ENCODE data around the gene NPAS2. TPM values are rescaled to one million over a fixed set of nuclear protein-coding genes. Genes with fewer than 3 reads are reported as not detected.

Gene NPAS2
- total RNA-seq, 2 donors from 2014 or later, result 24.2 to 45.8 TPM

GRCh38 chr2:100945930-100946607 lies 126.1 kb downstream of the NPAS2 start:
- Histone ChIP-seq H3K9me3 (no peaks in the 10 kb centered on the region), H3K36me3 (no peaks in the 10 kb centered on the region), H3K4me1 (replicated peaks) (no peaks in the 10 kb centered on the region), H3K27ac (no peak overlapping the region), H3K27me3 (replicated peaks; ENCODE audit: insufficient read depth) (no peaks in the 10 kb centered on the region), H3K4me3 (no peak overlapping the region)
- intact Hi-C loops (cut with DNase I), result no loop called here
- DNase-seq (ENCODE audit: low spot score), result no peak
- WGBS, result 76% methylated on average over 8 of the region's 8 CpGs
- TF ChIP-seq POLR2A (IDR thresholded peaks at IDR 0.05), result no peak
- no peak for TF ChIP-seq CTCF (IDR thresholded peaks at IDR 0.05)
- TF ChIP-seq POLR2AphosphoS5 (IDR thresholded peaks at IDR 0.05), result no peak

- Histone ChIP-seq H3K4me1 (replicated peaks) (no peaks in the 10 kb centered on the region), H3K27me3 (replicated peaks; ENCODE audit: insufficient read depth) (no peaks in the 10 kb centered on the region), H3K4me3 (no peak overlapping the region), H3K27ac (no peak overlapping the region), H3K36me3 (no peaks in the 10 kb centered on the region), H3K9me3 (no peaks in the 10 kb centered on the region)
- intact Hi-C loops (cut with DNase I), result no loop called here
- no peak for DNase-seq (ENCODE audit: low spot score)
- TF ChIP-seq CTCF (IDR thresholded peaks at IDR 0.05), result no peak
- no peak for TF ChIP-seq POLR2A (IDR thresholded peaks at IDR 0.05)
- no peak for TF ChIP-seq POLR2AphosphoS5 (IDR thresholded peaks at IDR 0.05)
- WGBS, result 81% methylated on average over 16 of the region's 16 CpGs
Observed at GRCh38 chr2:100948942-100949811, 129.2 kb downstream of the NPAS2 start.

GRCh38 chr2:100952512-100952911 lies 132.6 kb downstream of the NPAS2 start:
- TF ChIP-seq POLR2A (IDR thresholded peaks at IDR 0.05) (no peak), POLR2AphosphoS5 (IDR thresholded peaks at IDR 0.05) (no peak), CTCF (IDR thresholded peaks at IDR 0.05) (no peak)
- no peak for DNase-seq (ENCODE audit: low spot score)
- H3K27ac ChIP-seq, result no peak overlapping the region
- intact Hi-C loops (cut with DNase I), result no loop called here
- no peaks in the 10 kb centered on the region for H3K9me3 ChIP-seq
- no peak overlapping the region for H3K4me3 ChIP-seq
- no peaks in the 10 kb centered on the region for H3K36me3 ChIP-seq
- H3K27me3 ChIP-seq (replicated peaks; ENCODE audit: insufficient read depth), result no peaks in the 10 kb centered on the region
- 95% methylated on average over 2 of the region's 2 CpGs for WGBS
- no peaks in the 10 kb centered on the region for H3K4me1 ChIP-seq (replicated peaks)

- no peak for DNase-seq (ENCODE audit: low spot score)
- Histone ChIP-seq H3K4me3 (no peak overlapping the region), H3K27ac (no peak overlapping the region), H3K4me1 (replicated peaks) (no peaks in the 10 kb centered on the region), H3K36me3 (no peaks in the 10 kb centered on the region), H3K9me3 (no peaks in the 10 kb centered on the region), H3K27me3 (replicated peaks; ENCODE audit: insufficient read depth) (no peaks in the 10 kb centered on the region)
- 88% methylated on average over 11 of the region's 11 CpGs for WGBS
- TF ChIP-seq POLR2A (IDR thresholded peaks at IDR 0.05) (no peak), POLR2AphosphoS5 (IDR thresholded peaks at IDR 0.05) (no peak), CTCF (IDR thresholded peaks at IDR 0.05) (no peak)
- intact Hi-C loops (cut with DNase I), result no loop called here
Observed at GRCh38 chr2:100953406-100954043, 133.6 kb downstream of the NPAS2 start.
